Activated CD8-positive, alpha-beta memory T cell treated with anti-CD3 and anti-CD28 coated beads, Interleukin-2, amount 50 U/mL, for 24 hours (primary cell): ENCODE measurements around the gene TLR10.
"Not testable (repeated sequence)": the region's sequence is repeated elsewhere in the genome, so short reads cannot be mapped to it uniquely, and the experiment has no call there.

Source experiments
- DNase-seq: peaks from one replicate; pipeline ENCODE4 v3.0.0-alpha.2; 2020; ENCODE audit errors: extremely low read depth

The TLR10 gene

DNA sequence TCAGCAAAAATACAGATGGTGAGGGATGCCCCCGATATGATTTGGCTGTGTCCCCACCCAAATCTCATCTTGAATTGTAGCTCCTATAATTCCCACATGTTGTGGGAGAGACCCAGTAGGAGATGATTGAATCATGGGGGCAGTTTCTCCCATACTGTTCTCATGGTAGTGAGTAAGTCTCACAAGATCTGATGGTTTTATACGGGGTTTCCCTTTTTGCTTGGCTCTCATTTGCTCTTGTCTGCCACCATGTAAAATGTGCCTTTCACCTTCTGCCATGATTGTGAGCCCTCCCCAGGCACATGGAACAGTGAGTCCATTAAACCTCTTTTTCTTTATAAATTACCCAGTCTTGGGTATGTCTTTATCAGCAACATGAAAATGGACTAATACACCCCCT lies 15.8 kb downstream of the TLR10 start:
- DNase-seq = not testable (repeated sequence)

DNA sequence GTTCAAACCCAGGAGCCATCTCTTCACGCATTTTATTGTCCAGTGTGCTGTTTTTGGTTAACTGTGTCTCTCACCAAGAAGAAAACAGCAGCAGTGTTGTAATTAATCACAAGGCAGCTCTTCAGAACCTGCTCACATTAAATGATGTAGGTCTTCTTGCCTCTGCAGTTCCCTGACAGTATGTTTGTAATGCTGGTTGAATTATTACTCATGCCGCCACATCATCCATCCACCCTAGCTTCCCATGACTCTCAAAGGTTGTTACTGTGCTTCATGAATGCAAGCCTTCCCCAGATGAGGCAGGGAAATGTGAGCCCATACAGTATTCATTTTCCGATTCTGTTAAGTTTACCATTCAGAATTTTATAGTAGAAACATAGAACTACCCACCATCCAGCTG lies 17.4 kb downstream of the TLR10 start:
- DNase-seq = no peak

DNA sequence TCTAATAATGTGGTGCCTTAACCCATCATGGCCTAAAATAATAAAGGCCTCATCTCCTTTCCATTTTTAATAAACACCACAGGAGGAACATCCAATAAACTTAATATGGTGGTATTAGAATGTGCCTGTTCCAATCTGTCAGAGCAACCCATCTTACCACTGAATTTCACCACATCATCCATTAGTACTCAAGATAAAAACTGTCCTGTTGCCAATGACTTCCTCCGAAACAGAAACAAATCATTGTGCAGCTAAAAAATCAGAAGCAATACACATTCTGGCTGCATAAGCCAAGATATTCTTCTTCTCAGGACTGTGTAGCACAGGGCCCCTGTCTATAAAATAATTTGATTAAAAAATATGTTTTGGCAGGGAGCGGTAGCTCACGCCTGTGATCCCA lies 18.5 kb downstream of the TLR10 start:
- no peak for DNase-seq

DNA sequence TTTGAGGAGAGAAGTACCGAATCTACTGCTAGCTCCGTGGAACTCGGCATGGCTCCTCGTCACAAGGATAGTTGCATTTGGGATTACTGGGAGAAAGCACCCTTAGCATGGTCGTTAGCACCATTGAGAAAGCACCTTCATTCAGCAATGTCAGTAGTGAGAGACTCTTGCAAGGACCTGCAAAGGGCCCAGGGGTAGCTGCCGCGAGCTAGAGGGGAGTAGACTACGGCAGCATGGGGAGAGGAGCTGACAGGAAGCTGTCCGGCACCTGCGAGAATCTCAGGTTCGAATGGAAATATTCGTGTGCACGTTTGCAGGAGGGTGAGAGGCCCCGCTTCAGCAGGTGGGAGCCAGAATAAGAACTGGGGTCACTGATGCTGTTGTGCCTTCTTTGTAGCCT lies 20.2 kb downstream of the TLR10 start:
- no peak for DNase-seq

DNA sequence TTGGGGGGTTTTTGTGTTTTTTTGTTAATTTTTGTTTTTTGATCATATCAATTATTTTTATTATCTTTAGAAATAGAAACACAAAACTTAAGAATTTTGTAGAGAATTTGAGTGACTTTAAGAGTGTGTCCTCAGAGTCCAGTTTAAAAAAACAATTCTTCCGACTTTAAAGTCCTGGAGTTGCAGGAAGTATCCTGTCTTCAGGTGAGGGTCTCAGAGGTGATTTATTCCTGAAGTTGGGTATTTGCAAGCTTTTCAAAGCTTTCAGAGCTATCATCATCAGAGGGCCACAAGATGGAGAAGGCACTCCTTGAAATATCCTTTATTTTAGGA lies 23.0 kb downstream of the TLR10 start:
- no peak for DNase-seq

DNA sequence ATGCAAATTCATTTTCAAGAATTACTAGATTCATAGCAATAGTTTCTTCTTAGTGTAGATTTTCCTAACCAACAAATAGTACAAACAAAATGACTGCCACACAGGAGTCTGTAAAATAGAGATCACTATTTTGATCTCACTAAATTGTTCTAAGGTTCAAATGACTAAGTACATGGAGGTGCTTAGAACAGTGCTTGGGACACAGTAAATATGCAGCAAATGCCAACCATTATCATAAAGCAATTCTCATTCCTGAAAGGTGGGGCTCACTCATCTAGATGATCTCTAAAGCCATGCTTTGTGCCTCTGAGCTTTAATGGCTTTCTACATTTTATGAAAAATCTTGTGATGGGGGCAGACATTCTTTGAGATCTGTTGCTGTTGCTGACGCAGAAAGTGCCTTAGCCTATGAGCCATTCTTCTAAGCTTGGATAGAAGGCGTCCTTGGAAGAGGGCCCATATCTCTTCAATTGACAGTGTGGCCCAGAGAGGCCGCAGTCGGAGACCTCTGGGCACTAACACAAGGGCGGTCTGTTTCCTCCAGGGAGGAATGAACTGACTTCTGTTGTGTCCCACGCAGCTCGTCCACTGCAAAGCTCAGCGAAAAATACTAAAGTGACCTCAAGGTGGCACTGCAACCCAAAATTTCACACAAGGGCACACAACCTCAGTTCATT lies 23.5 kb downstream of the TLR10 start:
- DNase-seq = peak; percentile 41

DNA sequence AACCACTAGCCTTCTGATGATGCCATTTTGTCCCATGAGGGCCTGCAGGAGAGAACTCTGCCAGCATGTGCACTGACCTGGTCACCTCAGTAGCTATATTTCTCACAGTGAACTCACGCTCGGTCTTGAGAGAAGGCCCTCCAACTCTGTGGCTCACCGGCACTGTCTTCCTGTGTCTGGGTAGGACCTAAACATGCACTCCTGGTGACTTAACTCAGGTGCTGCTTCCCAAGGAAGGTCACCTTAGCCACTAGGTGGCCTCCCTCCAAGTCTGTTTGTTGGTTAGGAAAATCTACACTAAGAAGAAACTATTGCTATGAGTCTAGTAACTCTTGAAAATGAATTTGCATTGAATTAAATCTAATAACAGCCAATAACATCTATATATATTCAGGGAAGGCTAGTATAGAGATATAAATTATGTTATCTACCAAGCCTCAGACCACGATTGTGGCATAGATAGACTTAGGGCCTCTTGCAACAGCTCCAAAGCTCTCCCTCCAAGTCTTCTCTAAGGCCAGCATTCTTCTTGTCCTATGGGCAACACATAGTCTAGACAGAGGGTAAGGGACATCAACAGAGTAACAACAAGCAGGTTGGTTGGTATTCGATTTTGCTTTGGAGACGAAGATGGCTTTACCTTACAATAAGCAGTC lies 24.7 kb downstream of the TLR10 start:
- no peak for DNase-seq

DNA sequence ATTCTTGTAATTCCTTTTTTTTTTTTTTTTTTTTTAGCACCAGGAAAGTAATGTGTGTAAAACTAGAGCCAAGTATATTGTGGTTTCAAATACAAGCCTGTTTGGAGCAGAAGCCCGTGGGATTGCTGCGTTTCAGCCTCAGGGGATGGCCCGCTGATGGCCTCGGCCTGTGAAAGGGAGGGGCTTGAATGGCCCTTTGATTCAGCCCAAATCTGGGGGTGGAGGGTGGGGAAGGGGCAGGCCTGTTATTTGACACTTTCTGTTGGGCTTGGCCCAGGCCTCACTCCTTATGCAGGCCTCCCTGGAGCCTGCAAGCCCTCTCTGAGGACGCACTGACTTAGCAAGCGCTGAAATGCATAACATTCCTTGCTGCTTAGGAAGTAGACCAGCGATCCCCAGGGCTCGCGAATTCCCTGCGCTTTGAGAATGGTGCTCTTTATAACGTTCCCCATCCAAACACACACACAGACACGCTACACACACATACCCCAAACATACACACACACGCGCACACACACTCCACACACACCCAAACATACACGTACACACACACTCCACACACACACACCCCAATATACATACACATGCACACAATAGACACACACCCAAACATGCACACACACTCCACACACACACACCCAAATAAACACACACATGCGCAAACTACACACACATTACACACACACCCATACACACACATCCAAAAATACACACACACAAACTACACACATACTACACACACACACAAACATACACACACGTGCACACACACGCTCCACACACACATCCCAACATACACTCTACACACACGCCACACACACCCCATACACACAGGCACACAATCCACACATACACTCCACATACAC lies 29.6 kb downstream of the TLR10 start:
- no peak for DNase-seq

DNA sequence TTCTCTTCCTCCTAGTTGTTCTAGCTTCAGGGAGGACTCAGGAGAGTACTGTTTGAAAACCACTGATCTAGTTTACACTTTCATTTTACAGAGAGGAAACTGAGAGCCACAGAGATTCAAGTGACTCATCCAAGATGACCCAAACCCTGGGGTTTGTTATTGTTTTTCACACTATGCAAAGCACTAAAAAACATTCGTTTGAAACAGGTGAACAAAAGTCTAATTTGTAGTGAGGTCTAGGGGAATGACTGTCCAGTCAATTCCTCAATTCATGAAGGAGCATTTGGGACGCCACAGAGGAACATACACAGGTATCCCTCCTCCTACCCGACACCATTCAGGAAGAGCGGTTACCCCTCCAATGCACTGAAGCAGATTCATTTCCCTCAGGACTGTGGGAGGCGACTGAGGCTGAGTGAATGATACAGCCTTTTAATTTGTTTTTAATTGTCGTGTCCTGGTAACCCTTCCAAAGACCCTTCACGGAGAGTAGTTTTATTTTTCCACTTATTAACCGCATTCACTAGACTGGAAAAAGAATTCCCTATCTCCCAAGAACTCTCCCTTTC lies 30.3 kb downstream of the TLR10 start:
- DNase-seq = no peak

DNA sequence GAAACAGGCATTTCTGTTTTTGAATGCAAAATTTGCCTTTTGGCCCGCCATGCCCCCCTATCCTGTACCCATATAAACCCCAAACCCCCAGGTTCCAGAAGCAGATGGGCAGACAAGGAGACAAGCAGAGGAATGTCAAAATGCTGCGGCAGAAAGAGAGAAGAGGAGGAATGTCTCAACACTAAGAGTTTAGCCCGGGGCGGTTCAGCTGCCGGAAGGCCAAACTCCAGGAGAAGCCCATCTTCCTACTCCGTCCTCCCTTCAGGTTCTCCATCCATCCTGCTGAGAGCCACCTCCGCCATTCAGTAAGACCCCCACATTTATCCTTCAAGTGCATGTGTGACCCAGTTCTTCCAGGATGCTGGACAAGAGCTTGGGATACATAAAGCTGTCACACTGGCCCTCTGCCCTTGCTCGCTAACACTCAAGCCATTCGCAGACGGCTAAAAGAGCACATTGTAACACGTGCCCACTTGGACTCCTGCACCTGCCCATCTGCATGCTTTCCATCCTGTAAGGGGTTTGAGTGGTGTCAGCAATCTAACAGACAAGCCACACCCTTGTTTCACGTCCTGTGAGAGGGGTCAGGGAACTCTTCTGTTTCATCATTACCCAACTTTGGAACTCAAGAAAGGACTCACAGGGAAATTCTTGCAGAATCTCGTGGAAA lies 31.3 kb downstream of the TLR10 start:
- no peak for DNase-seq

DNA sequence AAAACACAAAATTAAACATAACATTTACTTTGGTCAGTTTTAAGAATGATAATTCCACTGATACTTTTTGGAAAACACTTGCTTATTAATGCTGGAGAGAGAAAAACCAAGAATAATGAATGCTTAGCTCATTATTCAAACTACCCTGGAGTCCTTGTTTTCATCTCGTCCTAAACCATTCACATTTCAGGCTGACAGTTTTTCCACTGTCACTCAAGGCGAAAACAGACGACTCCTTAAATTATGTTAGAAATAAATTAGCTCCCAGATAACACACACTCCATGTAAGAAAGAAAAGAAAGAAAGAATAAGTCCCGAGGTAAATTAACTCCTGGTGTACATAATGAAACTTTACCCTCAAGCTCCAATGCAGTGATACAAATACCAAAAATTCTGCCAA lies 33.5 kb downstream of the TLR10 start:
- DNase-seq = no peak

DNA sequence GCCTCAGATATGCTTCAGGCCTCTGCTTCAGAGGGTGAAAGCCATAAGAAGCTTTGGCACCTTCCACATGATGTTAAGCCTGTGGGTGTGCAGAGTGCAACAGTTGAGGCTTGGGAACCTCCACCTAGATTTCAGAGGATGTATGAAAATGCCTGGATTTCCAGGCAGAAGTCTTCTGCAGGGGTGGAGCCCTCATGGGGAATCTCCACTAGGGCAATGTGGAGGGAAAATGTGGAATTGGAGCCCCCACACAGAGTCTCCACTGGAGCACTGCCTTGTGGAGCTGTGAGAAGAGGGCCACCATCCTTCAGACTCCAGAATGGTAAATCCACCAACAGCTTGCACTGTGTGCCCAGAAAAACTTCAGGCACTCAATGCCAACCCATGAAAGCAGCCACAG lies 35.2 kb downstream of the TLR10 start:
- no peak for DNase-seq

DNA sequence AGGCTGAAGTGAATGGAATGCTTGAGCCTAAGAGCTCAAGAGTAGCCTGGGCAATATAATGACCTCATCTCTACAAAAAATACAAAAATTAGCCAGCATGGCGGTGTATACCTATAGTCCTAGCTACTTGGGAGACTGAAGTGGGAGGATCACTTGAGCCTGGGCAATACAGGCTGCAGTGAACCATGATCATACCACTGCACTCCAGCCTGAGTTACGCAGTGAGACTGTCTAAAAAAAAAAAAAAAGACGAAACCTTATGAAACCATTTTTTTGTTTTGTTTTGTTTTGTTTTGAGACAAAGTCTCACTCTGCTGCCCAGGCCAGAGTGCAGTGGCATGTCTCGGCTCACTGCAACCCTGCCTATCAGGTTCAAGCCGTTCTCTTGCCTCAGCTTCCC lies 36.9 kb downstream of the TLR10 start:
- DNase-seq = no peak

DNA sequence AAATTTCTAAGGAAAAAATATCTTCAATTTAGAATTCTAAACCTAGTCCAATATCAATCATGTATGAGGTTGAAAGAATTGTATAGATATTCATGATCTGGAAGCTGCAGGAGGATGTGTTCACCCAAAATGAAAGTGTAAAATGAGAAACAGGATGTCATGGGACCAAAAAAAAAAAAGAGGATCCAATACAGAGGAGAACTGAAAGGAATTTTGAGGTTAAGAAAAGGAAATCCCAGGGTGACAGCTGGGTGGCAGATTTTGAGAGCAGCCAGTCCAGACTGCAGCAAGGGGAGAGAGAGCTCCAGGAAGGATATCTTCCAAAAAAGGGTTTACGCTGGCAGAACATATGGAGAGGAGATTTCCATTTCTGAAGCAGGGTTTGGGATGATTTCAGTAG lies 38.9 kb downstream of the TLR10 start:
- DNase-seq = no peak

DNA sequence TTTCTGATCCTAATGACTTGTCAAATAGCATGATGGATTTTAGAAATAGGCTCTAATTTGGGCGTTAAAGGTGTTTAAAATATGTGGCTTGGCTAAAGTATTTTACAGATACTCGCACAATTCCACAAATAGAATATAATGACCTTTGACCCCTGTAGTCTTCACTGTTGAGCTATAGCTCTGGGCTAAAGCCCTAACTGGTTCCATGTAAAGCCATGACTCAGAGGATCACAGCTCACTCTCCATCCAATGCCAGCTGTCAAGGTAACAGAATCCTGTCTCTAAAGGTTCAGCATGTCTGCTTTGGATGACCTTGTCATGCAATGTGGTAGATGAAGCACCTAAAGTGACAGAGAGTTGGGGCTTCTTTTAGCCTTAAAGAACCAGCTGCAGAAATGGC lies 42.5 kb downstream of the TLR10 start:
- no peak for DNase-seq

DNA sequence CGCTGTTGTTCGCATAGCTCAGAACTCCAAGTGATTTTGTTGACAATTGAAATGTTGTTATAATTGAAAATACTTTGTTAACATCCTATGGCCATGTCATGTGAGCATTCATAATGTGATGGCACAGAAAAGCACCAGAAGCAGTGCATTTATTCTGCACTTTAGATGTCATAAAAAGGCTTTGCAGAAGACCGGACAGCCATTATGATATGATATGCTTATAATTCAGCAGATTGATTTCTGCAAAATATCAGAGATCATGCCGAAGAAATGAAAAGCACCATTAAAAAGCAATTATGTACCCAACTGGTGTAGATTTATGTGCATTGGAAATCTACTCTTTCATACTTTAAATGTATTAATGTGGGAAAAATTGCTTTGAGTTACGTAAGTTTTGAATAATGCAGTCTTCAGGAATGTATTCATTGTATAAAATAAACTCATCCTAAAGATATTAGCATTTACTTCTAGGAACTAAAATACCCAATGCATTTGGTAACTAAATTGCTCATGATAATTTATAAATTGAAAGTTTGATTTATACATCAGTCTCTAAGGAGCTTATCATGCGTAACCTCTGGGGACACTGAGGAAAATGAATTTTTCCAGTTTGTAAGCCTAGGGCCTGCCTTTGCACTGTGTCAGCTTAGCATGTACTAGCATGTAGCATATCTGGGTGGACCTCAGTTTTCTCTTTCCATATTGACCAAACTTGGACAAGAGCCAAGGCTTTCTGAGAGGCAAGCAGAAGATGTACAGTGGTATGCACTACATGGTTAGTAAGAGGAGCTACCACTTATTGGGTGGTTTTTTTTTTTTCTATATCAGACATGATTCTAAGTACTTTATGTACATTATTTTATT lies 43.6 kb downstream of the TLR10 start:
- no peak for DNase-seq

DNA sequence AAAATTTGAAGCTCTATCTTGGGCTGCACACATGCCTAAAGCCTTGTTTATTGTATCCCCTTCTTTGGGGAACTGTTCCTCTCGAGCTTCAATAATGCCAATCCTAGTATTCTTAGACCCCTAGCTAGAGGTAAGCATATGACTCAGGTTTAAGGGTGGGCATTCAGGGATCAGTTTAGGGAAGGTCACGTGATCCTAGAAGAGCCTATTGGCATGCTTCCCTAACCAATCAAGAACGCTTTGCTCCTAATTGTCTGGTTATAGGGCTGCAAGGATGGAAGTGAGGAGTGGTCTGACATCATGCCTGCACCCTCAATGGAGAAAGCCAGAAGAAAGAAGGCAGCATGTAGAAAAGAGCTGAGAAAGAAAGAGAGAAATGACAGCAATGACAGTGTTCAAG lies 46.9 kb downstream of the TLR10 start:
- no peak for DNase-seq

DNA sequence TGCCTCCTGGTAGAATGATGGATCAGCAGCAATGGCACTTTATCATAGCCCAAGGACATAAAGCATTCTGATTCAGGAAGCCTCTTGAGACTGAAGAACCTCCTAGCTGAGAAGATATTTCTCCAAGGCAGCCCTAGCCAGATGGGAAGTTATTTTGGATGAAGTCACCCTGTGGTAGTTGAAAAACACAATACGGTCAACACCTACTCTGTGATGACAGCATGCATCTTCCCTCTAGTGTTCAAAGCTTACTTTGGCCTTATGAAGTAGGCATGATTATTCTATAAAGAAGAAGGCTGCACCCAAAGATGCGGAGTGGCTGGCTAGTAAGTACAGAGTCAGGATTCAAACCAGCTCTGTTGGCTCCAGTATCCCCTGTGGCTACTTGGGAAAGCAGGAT lies 47.9 kb downstream of the TLR10 start:
- no peak for DNase-seq

DNA sequence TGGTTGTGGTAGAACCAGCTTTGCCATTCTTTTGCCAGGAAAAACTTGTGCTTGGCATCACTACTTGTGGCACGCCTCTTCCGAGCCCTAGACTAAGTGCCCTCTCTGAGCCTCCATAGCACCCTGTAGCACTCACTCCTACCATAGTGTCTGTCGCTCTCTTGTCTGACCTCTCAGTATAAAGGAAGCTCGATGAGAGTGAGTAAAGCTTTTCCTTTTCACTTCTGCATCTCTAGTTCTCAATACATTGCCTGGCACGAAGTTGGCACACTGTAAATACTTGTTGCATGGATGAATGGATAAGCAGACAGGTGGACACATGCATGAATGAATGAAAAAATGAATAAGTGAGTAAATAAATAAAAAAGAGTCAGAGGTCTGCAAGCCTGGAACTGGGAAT lies 48.3 kb downstream of the TLR10 start:
- no peak for DNase-seq

DNA sequence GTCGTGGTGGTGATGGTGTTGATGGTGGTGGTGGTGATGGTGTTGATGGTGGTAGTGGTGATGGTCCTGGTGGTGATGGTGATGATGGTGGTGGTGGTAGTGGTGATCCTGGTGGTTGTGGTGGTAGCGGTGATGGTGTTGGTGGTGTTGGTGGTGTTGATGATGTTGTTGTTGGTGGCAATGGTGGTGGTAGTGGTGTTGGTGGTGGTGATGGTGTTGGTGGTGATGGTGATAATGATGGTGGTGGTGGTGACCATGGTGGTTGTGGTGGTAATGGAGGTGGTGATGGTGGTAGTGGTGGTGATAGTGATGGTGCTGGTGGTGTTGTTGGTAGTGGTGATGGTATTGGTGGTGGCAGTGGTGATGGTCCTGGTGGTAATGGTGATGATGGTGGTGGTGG lies 49.1 kb downstream of the TLR10 start:
- no peak for DNase-seq
